ENCODE measurements around the gene HIBCH. TPM values are rescaled to one million over a fixed set of nuclear protein-coding genes. Genes with fewer than 3 reads are reported as not detected.
A peak's percentile ranks its signal among the peaks of the same experiment; 100 is the strongest.

HIBCH gene
- total and polyA plus RNA-seq, 9 of the 15 experiments (the other 6 are each of a cell fraction or from before 2014, with no cell fraction given): 17.0 to 65.4 (median 28.3) TPM

- no TSS peak for BruUV-seq (replicated peaks)
- in situ Hi-C loops (cut with MboI): no loop called here
- no peaks in the 10 kb centered on the region for H3K36me3 ChIP-seq (ENCODE audit: control insufficient read depth, insufficient read depth, low read length)
- peak overlapping the region; percentile 28; the same call in 1 of the 3 replicates for H3K27ac ChIP-seq (ENCODE audit: extremely low read depth, low read depth, low read length)
- H3K9me1 ChIP-seq (ENCODE audit: control insufficient read depth, insufficient read depth, low read length): no peaks in the 10 kb centered on the region
- no peak overlapping the region for H3K9ac ChIP-seq (ENCODE audit: insufficient read depth in 1 of 2, low read depth in 2 of 2, low read length in 2 of 2)
- H3K4me1 ChIP-seq (replicated peaks in 1 of 2; ENCODE audit: control insufficient read depth in 2 of 2, insufficient read depth in 2 of 2, low read length in 2 of 2): peaks cover 0 to 8% of the 10 kb centered on the region in 2 experiments; a peak in 1 of 5 replicates
- intact Hi-C loops (cut with micrococcal nuclease): no loop called here
- POLR2A ChIA-PET: interaction anchor here (0.9 to 2.5 kb wide), 2 partner anchors 9 to 17 kb away, joined by 3 to 9 read pairs; a partner anchor contains a TSS
- 9% methylated on average over 2 of the region's 2 CpGs for WGBS (ENCODE audit: insufficient coverage, low coverage, missing lambda C conversion rate)
- no peak overlapping the region for H3K4me2 ChIP-seq (ENCODE audit: insufficient read depth, low read length)
- H4K20me1 ChIP-seq (replicated peaks; ENCODE audit: control insufficient read depth, insufficient read depth, low read length): no peaks in the 10 kb centered on the region
- no peak for DNase-seq (ENCODE audit: extremely low read depth in 1 of 4, low spot score in 3 of 4)
- ATAC-seq: peak; percentile 52
- H3K79me2 ChIP-seq (ENCODE audit: control insufficient read depth, insufficient read depth, low read length): no peaks in the 10 kb centered on the region
- no peak for FAIRE-seq
- CTCF ChIA-PET (ENCODE audit: low intra/inter-chr PET ratio): no interaction called here
- H3K9me3 ChIP-seq (replicated peaks; ENCODE audit: control insufficient read depth, insufficient read depth, low read depth, low read length): no peaks in the 10 kb centered on the region; the same call in 1 of the 2 replicates
- H2AFZ ChIP-seq (ENCODE audit: low read depth, low read length): peak overlapping the region; percentile 74; the same call in 1 of the 2 replicates
- H3K27me3 ChIP-seq (ENCODE audit: control insufficient read depth in 2 of 2, insufficient read depth in 2 of 2, low read length in 2 of 2): no peaks in the 10 kb centered on the region
- H3K4me3 ChIP-seq: no peak overlapping the region
- TF ChIP-seq PURB (CRISPR knock-in tag; IDR thresholded peaks at IDR 0.05; ENCODE audit: low read depth) (no peak), CBFA2T3 (IDR thresholded peaks at IDR 0.05) (peak; percentile 45; the same call in 1 of the 2 replicates), NFE2 (IDR thresholded peaks at IDR 0.05; ENCODE audit: low read depth) (peak; percentile 63), FOXK2 (conservative IDR thresholded peaks at IDR 0.05 in 1 of 2, IDR thresholded peaks at IDR 0.05 in 1 of 2; ENCODE audit: low read depth in 2 of 2) (no peak), RCOR1 (IDR thresholded peaks at IDR 0.05; ENCODE audit: borderline replicate concordance in 1 of 2, low read depth in 2 of 2, low read length in 2 of 2) (peak in 1 of 2 experiments; percentile 69; a peak in 1 of 4 replicates), FOXA3 (CRISPR knock-in tag; conservative IDR thresholded peaks at IDR 0.05 in 1 of 2, IDR thresholded peaks at IDR 0.05 in 1 of 2) (peak in 1 of 2 experiments; percentile 54; a peak in 2 of 4 replicates), ZBTB2 (IDR thresholded peaks at IDR 0.05) (no peak), ATF7 (IDR thresholded peaks at IDR 0.05) (no peak), ETS2 (tag; IDR thresholded peaks at IDR 0.05; ENCODE audit: borderline replicate concordance, poor library complexity, severe bottlenecking) (no peak), ZNF174 (CRISPR knock-in tag; IDR thresholded peaks at IDR 0.05) (no peak), SNAPC5 (CRISPR knock-in tag; IDR thresholded peaks at IDR 0.05) (no peak), ELF4 (CRISPR knock-in tag; IDR thresholded peaks at IDR 0.05) (no peak)
- TF ChIP-seq, protein P1, sequence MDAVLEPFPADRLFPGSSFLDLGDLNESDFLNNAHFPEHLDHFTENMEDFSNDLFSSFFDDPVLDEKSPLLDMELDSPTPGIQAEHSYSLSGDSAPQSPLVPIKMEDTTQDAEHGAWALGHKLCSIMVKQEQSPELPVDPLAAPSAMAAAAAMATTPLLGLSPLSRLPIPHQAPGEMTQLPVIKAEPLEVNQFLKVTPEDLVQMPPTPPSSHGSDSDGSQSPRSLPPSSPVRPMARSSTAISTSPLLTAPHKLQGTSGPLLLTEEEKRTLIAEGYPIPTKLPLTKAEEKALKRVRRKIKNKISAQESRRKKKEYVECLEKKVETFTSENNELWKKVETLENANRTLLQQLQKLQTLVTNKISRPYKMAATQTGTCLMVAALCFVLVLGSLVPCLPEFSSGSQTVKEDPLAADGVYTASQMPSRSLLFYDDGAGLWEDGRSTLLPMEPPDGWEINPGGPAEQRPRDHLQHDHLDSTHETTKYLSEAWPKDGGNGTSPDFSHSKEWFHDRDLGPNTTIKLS (IDR thresholded peaks at IDR 0.05; ENCODE audit: borderline replicate concordance, low read depth): no peak
- TF ChIP-seq, protein P2, sequence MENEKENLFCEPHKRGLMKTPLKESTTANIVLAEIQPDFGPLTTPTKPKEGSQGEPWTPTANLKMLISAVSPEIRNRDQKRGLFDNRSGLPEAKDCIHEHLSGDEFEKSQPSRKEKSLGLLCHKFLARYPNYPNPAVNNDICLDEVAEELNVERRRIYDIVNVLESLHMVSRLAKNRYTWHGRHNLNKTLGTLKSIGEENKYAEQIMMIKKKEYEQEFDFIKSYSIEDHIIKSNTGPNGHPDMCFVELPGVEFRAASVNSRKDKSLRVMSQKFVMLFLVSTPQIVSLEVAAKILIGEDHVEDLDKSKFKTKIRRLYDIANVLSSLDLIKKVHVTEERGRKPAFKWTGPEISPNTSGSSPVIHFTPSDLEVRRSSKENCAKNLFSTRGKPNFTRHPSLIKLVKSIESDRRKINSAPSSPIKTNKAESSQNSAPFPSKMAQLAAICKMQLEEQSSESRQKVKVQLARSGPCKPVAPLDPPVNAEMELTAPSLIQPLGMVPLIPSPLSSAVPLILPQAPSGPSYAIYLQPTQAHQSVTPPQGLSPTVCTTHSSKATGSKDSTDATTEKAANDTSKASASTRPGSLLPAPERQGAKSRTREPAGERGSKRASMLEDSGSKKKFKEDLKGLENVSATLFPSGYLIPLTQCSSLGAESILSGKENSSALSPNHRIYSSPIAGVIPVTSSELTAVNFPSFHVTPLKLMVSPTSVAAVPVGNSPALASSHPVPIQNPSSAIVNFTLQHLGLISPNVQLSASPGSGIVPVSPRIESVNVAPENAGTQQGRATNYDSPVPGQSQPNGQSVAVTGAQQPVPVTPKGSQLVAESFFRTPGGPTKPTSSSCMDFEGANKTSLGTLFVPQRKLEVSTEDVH (IDR thresholded peaks at IDR 0.05; ENCODE audit: low read depth, partially characterized antibody): no peak
- TF ChIP-seq, protein P3, sequence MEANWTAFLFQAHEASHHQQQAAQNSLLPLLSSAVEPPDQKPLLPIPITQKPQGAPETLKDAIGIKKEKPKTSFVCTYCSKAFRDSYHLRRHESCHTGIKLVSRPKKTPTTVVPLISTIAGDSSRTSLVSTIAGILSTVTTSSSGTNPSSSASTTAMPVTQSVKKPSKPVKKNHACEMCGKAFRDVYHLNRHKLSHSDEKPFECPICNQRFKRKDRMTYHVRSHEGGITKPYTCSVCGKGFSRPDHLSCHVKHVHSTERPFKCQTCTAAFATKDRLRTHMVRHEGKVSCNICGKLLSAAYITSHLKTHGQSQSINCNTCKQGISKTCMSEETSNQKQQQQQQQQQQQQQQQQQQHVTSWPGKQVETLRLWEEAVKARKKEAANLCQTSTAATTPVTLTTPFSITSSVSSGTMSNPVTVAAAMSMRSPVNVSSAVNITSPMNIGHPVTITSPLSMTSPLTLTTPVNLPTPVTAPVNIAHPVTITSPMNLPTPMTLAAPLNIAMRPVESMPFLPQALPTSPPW (CRISPR knock-in tag; IDR thresholded peaks at IDR 0.05): no peak
Observed at GRCh38 chr2:190170673-190171072, 149.0 kb downstream of the HIBCH start.

Measured in K562 (cell line).